HUDEP-2 (cell line): ENCODE data around the gene MAGEL2.
"Not testable (repeated sequence)": the region's sequence is repeated elsewhere in the genome, so short reads cannot be mapped to it uniquely, and the experiment has no call there.

Experiments
- DNase-seq, 76 experiments: peaks; one replicate each; lab custom pipeline; 2025; ENCODE audit not compliant: unreplicated experiment in 76 of 76; lab: John Stamatoyannopoulos, UW

Gene MAGEL2

DNA sequence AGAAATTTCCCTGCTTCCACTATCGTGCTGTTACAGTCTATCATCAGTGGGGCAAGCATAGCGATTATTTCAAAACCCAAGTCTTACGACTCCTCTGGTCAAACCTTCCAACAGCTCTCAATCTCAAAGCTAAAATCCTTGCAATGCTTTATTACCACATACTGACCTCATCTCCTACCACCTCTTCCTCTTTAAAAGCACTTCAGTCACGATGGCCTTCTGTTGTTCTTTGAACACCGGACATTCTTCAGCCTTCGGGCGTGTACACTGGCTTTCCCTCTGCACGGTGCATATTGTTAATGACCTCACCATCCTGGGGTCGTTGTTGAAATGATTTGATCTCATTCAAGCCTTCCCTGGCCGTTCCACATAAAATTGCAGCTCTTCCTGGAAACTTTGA lies 31.1 kb downstream of the MAGEL2 start:
- no peak for DNase-seq

- DNase-seq: no peak
Observed at GRCh38 chr15:23606226-23606625, 41.4 kb downstream of the MAGEL2 start.

DNA sequence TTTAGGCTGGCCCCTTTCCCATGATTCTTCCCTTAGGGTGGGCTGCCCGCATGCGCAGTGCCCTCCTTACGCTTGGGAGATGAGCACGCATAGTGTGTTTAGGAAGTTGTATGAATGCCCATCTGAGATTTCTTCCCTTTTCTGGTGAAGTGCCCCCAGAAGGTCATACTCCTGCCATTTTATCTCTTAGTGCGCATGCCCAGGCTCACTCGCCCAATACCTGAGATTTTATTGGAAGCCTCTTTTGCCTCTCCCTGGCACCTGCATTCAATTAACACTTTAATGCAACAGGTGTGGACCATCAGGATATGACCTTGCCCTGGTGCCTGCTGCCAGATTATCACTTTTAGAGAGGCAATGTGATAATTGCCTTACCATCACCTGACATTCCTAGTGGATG lies 45.5 kb downstream of the MAGEL2 start:
- DNase-seq: no peak

DNA sequence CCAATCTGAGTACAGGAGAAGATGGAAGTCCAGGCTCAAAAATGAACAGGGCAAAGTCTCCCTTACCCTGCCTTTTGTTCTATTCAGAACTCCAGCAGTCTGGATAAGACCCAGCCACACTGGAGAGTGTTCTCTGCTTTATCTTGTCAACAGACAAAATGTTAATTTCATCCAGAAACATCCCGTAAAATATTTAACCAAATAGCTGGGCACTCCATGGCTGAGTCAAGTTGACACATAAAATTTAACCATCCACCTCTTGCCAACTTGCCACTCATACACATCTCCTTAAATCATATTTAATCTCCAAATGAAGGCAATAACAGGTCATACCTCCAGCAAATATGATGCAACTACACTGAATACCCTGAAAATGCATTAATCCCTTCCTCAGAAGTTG lies 48.6 kb downstream of the MAGEL2 start:
- no peak for DNase-seq

DNA sequence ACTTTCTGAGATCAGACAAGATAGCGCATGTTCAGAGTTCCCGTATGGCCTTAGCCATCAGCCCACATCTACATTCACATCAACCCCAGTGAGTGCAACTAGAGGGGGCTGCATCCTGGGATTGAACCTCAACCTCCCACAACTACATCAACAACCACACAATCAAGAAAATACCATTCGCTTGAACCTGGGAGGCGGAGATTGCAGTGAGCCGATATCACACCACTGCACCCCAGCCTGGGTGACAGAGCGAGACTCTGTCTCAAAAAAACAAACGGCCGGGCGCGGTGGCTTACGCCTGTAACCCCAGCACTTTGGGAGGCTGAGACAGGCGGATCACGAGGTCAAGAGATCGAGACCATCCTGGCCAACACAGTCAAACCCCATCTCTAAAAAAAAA lies 50.4 kb downstream of the MAGEL2 start:
- not testable (repeated sequence) for DNase-seq

DNA sequence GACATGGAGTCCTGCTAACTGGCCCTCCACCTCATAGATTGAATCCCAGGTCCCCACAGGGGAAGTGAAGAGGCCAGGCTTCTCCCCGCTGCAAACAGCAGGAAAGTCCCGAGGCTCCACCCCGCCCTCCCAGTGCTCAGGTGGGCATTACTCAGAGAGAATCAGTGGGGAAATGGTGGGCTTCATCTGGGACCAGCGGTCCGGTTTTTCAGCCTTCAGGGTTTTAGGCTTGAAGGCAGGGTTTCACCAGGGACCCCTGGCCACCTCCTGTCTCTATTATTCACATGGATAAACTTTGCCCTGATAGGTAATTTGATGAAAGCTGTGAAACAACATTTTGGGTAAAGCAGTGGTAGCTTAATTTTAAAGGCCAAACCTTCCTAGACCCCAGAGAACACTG lies 50.9 kb downstream of the MAGEL2 start:
- DNase-seq: no peak

DNA sequence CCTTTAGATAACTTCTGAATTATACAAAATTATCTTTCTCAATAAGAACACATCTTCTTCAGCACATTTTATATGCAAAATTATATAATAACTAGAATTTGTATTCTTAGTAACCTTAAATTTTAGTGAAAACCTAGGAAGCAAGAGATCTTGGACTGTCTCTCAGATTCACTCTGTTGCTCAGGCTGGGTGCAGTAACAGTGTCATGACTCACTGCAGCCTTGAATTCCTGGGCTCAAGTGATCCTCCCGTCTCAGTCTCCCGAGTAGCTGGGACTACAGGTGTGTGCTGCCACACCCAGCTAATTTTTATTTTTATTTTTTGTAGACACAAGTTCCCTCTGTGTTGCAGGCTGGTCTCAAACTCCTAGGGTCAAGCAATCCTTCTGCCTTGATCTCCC lies 52.3 kb downstream of the MAGEL2 start:
- DNase-seq: no peak

- no peak for DNase-seq
Observed at GRCh38 chr15:23594252-23594770, 53.4 kb downstream of the MAGEL2 start.
